Ascending aorta (tissue), 2 donors: ENCODE measurements around the gene APOA5. TPM values are rescaled to one million over a fixed set of nuclear protein-coding genes. Genes with fewer than 3 reads are reported as not detected.
A peak's percentile ranks its signal among the peaks of the same experiment; 100 is the strongest.

Experiments
- DNase-seq, 2 donors: peaks; one replicate each; pipeline ENCODE4 v3.0.0-alpha.2; 2019; ENCODE audit warnings: low spot score in 2 of 2
- H3K27ac ChIP-seq, 2 donors: fragments of 200-600 bp; sonication (generic); one replicate each; pipeline ENCODE4 v1.5.1; 2016 to 2017; ENCODE audit warnings: mild to moderate bottlenecking in 1 of 2
- H3K27me3 ChIP-seq: fragments of 200-600 bp; sonication (generic); one replicate; pipeline ENCODE4 v1.5.1; 2017
- H3K36me3 ChIP-seq, 2 donors: fragments of 200-600 bp; sonication (generic); one replicate each; pipeline ENCODE4 v1.5.1; 2016
- H3K4me1 ChIP-seq, 2 donors: fragments of 200-600 bp; sonication (generic); one replicate each; pipeline ENCODE4 v1.5.1; 2016 to 2017; ENCODE audit warnings: mild to moderate bottlenecking in 1 of 2
- H3K4me3 ChIP-seq, 2 donors: fragments of 200-600 bp; sonication (generic); one replicate each; pipeline ENCODE4 v1.5.1; 2016 to 2017; ENCODE audit warnings: mild to moderate bottlenecking in 1 of 2
- H3K9me3 ChIP-seq, 2 donors: fragments of 200-600 bp; sonication (generic); one replicate each; pipeline ENCODE4 v1.5.1; 2016
- intact Hi-C: fragments of 100-400 bp; cut with DNase I; formaldehyde crosslinking; loops from one replicate; pipeline ENCODE4 v1.15.1; 2023
- total RNA-seq: library from RNA; depleted of rRNA; stranded (reverse); fragments of >200 nt; gene quantifications from one replicate; pipeline ENCODE4 v1.1.0, GENCODE V29; 2016
- TF ChIP-seq, protein P1 (sequence below), 3 experiments: fragments of 200-600 bp in 2 of 3; fragments of 450-650 bp in 1 of 3; sonication (generic) in 2 of 3; IDR thresholded peaks; one replicate each; pipeline ENCODE4 v1.5.1; 2016 to 2019; ENCODE audit warnings: antibody characterized with exemption in 3 of 3, mild to moderate bottlenecking in 1 of 3, moderate library complexity in 1 of 3

The APOA5 gene
- total RNA-seq, 1 donor from 2014 or later, result not detected

DNA sequence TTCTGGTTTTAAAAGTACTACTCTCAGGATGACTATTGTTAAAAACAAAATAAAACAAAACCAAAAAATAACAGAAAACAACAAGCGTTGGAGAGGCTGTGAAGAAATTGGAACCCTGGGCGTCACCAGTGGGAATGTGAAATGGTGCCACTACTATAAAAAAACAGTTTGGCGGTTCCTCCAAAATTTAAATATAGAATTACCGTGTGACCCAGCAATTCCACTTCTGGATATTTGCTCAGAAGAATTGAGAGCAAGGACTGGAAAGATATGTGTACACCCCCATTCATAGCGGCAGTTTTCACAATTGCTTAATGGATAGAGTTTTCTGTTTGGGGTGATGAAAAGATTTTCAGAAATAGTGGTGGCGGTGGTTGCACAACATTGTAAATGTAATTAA is 22.8 kb upstream of the APOA5 start:
- intact Hi-C loops, result no loop called here
- TF ChIP-seq, protein P1, sequence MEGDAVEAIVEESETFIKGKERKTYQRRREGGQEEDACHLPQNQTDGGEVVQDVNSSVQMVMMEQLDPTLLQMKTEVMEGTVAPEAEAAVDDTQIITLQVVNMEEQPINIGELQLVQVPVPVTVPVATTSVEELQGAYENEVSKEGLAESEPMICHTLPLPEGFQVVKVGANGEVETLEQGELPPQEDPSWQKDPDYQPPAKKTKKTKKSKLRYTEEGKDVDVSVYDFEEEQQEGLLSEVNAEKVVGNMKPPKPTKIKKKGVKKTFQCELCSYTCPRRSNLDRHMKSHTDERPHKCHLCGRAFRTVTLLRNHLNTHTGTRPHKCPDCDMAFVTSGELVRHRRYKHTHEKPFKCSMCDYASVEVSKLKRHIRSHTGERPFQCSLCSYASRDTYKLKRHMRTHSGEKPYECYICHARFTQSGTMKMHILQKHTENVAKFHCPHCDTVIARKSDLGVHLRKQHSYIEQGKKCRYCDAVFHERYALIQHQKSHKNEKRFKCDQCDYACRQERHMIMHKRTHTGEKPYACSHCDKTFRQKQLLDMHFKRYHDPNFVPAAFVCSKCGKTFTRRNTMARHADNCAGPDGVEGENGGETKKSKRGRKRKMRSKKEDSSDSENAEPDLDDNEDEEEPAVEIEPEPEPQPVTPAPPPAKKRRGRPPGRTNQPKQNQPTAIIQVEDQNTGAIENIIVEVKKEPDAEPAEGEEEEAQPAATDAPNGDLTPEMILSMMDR (IDR thresholded peaks at IDR 0.05), result no peak
- Histone ChIP-seq H3K36me3 (no peaks in the 10 kb centered on the region), H3K27me3 (no peaks in the 10 kb centered on the region), H3K9me3 (no peaks in the 10 kb centered on the region), H3K4me3 (no peak overlapping the region), H3K27ac (peak overlapping the region in 1 of 2 donors; percentile 66), H3K4me1 (no peaks in the 10 kb centered on the region)
- DNase-seq, result no peak

DNA sequence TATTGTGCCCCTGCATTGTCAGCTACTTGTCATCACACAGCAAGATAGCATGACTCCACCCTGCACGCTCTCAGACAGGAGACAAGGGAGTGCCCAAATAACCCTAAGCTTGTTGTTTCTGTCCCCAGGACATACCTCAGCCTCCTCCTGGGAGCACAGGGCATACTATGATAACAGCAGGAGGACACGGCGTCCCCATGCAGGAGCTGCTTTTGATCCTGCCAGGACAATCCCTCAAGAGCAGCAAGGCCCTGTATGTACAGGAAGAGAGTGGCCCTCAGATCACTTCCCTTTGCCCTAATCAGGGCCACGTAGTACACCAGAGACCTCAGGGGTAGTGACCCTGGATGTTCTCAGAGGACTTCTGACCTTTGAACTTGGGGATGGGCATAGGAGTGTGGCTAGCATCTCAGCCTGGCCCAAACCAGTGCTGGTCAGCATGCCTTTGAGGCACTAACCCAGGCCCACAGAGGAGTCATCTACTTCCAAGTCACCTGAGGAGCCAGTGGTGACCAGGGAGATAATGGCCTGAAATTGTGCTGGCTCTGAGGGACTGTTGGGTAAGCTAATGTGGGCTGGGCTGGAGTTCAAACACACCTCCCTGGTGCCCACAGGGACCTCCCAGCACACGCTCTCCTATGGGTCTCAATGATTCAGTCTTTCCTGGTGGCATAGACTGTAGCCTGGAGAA is 22.2 kb upstream of the APOA5 start:
- DNase-seq, result no peak
- Histone ChIP-seq H3K9me3 (no peaks in the 10 kb centered on the region), H3K27me3 (no peaks in the 10 kb centered on the region), H3K4me3 (no peak overlapping the region), H3K27ac (peak overlapping the region in 1 of 2 donors; percentile 66), H3K4me1 (no peaks in the 10 kb centered on the region), H3K36me3 (no peaks in the 10 kb centered on the region)
- TF ChIP-seq, protein P1 (IDR thresholded peaks at IDR 0.05), result no peak
- intact Hi-C loops, result no loop called here

DNA sequence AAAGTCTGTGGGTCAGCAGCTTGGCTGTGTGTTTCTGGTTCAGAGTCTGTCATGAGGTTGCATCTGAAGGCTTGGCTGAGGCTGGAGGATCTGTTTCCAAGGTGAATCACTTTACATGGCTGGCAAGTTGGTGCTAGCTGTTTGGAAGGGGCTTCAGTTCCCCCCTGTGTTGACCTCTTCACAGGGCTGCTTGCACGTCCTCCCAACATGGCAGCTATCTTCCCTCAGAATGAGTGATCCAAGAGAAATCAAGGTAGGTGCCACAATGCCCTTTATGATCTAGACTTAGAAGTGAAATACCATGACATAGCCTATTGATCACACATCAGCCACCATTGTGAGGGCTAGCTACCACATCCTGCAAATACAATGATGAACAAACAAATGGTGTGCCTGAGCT is 21.5 kb upstream of the APOA5 start:
- no peak for DNase-seq
- H3K27ac ChIP-seq, result peak overlapping the region in 1 of 2 donors; percentile 2
- H3K9me3 ChIP-seq, result no peaks in the 10 kb centered on the region
- no peaks in the 10 kb centered on the region for H3K36me3 ChIP-seq
- intact Hi-C loops, result no loop called here
- H3K4me1 ChIP-seq, result no peaks in the 10 kb centered on the region
- TF ChIP-seq, protein P1 (IDR thresholded peaks at IDR 0.05), result no peak
- H3K4me3 ChIP-seq, result no peak overlapping the region
- no peaks in the 10 kb centered on the region for H3K27me3 ChIP-seq

DNA sequence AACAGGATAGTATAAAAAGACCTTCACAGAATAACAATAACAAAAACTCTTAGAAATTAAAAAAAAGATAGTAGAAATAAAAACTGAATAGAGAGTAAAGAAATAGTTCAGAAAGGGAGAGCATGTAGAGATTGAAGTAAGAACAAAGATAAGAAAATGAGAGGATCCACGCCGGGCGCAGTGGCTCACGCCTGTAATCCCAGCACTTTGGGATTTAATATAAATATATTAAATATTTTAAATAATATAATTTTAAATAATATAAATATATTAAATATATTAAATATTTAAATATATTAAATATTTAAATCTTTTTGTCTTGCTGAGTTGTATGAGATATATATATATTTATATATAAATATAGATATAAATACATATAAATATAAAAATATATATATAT is 20.4 kb upstream of the APOA5 start:
- no peak for DNase-seq
- H3K4me3 ChIP-seq, result no peak overlapping the region
- H3K4me1 ChIP-seq, result no peaks in the 10 kb centered on the region
- TF ChIP-seq, protein P1 (IDR thresholded peaks at IDR 0.05), result no peak
- H3K36me3 ChIP-seq, result no peaks in the 10 kb centered on the region
- intact Hi-C loops, result no loop called here
- no peaks in the 10 kb centered on the region for H3K9me3 ChIP-seq
- H3K27ac ChIP-seq, result no peak overlapping the region
- H3K27me3 ChIP-seq, result no peaks in the 10 kb centered on the region

DNA sequence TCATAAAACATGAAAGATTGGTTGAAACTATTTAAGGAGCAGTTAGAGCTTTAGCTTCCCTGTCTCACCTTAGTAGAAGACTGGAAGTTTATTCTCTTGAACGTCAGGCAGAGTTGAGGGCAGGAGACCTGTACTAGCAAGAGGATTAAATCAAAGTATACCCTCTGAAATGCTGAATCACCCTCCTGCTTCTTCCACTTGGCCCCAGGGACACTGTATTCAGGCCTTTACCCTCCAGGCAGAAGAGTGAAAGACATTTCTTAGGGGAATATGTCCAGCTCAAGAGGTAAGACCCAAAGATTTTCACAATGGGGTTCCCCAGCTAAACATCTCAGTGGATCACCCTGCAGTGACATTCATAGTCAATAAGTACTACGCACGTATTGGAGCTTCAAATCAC is 19.5 kb upstream of the APOA5 start:
- TF ChIP-seq, protein P1 (IDR thresholded peaks at IDR 0.05), result no peak
- Histone ChIP-seq H3K4me1 (no peaks in the 10 kb centered on the region), H3K27me3 (no peaks in the 10 kb centered on the region), H3K9me3 (no peaks in the 10 kb centered on the region), H3K4me3 (no peak overlapping the region), H3K36me3 (no peaks in the 10 kb centered on the region), H3K27ac (no peak overlapping the region)
- intact Hi-C loops, result no loop called here
- DNase-seq, result no peak
